ENCODE results near the gene NKAIN2.

Gene NKAIN2

DNA sequence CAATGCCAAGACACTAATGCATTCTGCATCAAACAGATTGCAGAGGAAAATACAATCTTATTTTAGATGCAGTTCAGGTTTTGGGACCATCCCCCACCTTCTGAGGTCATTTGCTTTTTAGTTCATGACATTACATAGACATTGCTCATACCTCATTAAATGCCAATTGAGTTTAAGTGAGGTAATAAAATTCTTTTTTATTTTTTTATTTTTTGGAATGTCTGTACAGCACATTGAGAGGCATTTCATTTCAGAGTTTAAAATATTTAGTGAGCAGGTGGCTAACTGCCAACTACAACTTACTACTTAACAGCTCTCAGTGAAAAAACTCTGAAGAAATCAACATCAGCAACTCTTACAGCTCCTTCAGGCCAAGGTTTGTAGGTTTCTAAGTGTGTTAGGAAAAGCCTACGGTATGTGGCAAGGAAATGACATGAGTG, 676.3 kb downstream of the NKAIN2 start:
- DNase-seq (ENCODE audit: low read depth), result no peak
- H3K4me3 ChIP-seq (ENCODE audit: low read depth, low read length), result no peak overlapping the region
- TF ChIP-seq, protein P1, sequence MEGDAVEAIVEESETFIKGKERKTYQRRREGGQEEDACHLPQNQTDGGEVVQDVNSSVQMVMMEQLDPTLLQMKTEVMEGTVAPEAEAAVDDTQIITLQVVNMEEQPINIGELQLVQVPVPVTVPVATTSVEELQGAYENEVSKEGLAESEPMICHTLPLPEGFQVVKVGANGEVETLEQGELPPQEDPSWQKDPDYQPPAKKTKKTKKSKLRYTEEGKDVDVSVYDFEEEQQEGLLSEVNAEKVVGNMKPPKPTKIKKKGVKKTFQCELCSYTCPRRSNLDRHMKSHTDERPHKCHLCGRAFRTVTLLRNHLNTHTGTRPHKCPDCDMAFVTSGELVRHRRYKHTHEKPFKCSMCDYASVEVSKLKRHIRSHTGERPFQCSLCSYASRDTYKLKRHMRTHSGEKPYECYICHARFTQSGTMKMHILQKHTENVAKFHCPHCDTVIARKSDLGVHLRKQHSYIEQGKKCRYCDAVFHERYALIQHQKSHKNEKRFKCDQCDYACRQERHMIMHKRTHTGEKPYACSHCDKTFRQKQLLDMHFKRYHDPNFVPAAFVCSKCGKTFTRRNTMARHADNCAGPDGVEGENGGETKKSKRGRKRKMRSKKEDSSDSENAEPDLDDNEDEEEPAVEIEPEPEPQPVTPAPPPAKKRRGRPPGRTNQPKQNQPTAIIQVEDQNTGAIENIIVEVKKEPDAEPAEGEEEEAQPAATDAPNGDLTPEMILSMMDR (IDR thresholded peaks at IDR 0.05; ENCODE audit: low read depth, low read length, missing control alignments), result no peak

DNA sequence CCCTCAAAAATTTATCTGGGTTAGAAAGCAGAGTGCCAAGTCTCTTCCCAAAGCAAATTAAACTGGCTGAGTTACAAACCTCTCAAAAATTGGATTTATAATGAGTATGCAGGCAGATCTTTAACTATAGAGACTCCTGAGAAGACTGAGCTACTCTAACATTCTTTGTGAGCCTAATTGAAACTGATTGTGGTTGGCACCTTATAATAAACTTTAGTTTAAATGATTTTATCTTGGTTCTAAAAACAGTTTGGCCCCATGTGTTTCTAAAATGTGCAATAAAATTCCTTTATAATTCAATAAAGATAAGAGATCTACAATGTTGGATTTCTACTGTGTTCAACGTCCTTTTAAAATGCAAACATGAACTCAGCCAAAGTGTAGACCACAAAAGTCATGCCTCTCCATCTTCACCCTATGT, 678.4 kb downstream of the NKAIN2 start:
- DNase-seq (ENCODE audit: low read depth), result no peak
- H3K4me3 ChIP-seq (ENCODE audit: low read depth, low read length), result no peak overlapping the region
- TF ChIP-seq, protein P1 (IDR thresholded peaks at IDR 0.05; ENCODE audit: low read depth, low read length, missing control alignments), result no peak

- H3K4me3 ChIP-seq (ENCODE audit: low read depth, low read length), result no peak overlapping the region
- TF ChIP-seq, protein P1 (IDR thresholded peaks at IDR 0.05; ENCODE audit: low read depth, low read length, missing control alignments), result no peak
- no peak for DNase-seq (ENCODE audit: low read depth)
These were observed 684.2 kb downstream of the NKAIN2 start for GRCh38 chr6:124487623-124488431.

- TF ChIP-seq, protein P1 (IDR thresholded peaks at IDR 0.05; ENCODE audit: low read depth, low read length, missing control alignments), result no peak
- DNase-seq (ENCODE audit: low read depth), result no peak
These were observed 686.5 kb downstream of the NKAIN2 start for GRCh38 chr6:124490122-124490521.

GRCh38 chr6:124493259-124493658, 689.6 kb downstream of the NKAIN2 start:
- no peak for DNase-seq (ENCODE audit: low read depth)
- no peak overlapping the region for H3K4me3 ChIP-seq (ENCODE audit: low read depth, low read length)
- TF ChIP-seq, protein P1 (IDR thresholded peaks at IDR 0.05; ENCODE audit: low read depth, low read length, missing control alignments), result no peak

More at GRCh38 chr6:124490122-124490521, 686.5 kb downstream of the NKAIN2 start:
- no peak overlapping the region for H3K4me3 ChIP-seq (ENCODE audit: low read depth, low read length)

DNA sequence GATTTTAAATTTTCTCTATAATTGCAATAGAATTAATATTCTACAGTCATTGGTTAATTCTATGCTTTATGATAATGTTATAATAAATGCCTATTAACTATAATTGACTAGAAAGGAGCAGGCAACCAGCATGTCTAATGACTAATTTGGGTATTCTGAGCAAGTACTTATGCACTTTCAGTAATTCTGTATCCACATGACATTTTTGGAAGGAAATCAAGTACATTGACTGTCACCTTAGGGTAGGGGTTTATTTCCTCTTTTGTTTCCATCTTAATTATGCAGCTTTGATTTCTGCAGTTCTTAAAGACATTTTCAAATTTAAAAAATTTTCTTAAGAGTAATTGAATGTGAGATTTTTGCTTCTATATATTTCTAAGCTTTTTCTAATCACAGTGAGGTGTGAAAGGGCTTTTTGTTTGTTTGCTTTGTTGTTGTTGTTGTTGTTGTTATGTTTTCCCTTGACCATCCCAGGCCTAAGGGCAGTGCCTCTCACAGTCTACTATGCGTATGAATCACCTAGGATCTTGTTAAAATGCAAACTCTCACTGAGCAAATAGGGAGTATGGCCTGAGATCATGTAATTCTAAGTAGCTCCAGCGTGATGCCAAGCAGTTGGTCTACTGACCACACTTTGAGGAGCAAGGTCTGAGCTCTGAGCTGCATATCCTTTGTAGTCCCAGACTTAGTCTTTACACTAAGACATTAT, 691.4 kb downstream of the NKAIN2 start:
- no peak for DNase-seq (ENCODE audit: low read depth)
- no peak overlapping the region for H3K4me3 ChIP-seq (ENCODE audit: low read depth, low read length)
- TF ChIP-seq, protein P1 (IDR thresholded peaks at IDR 0.05; ENCODE audit: low read depth, low read length, missing control alignments), result no peak
